Neural progenitor cell (in vitro differentiated cells): ENCODE measurements around the gene SEC63. TPM values are rescaled to one million over a fixed set of nuclear protein-coding genes. Genes with fewer than 3 reads are reported as not detected.
"Not testable (repeated sequence)": the region's sequence is repeated elsewhere in the genome, so short reads cannot be mapped to it uniquely, and the experiment has no call there.

Experiments
- DNase-seq: peaks from one replicate; pipeline ENCODE4 v3.0.0-alpha.2; 2016; ENCODE audit warnings: low spot score
- H2AFZ ChIP-seq: fragments of 200-600 bp; sonication (generic); replicated peaks from 2 replicates; pipeline ENCODE4 v1.6.1; 2016; ENCODE audit warnings: antibody characterized with exemption
- H3F3A ChIP-seq: fragments of 200-600 bp; sonication (generic); 2 replicates; pipeline ENCODE4 v1.6.1; 2016; ENCODE audit warnings: antibody characterized with exemption, low read depth
- H3K27ac ChIP-seq: fragments of 200-600 bp; sonication (generic); 2 replicates; pipeline ENCODE4 v1.5.1; 2016; ENCODE audit warnings: mild to moderate bottlenecking
- H3K27me3 ChIP-seq: fragments of 200-600 bp; sonication (generic); 2 replicates; pipeline ENCODE4 v1.6.1; 2016; ENCODE audit warnings: mild to moderate bottlenecking, moderate library complexity
- H3K36me3 ChIP-seq: fragments of 200-600 bp; sonication (generic); 2 replicates; pipeline ENCODE4 v1.5.1; 2016
- H3K4me1 ChIP-seq: fragments of 200-600 bp; sonication (generic); 2 replicates; pipeline ENCODE4 v1.6.1; 2016; ENCODE audit warnings: mixed run types
- H3K4me2 ChIP-seq: fragments of 200-600 bp; sonication (generic); 2 replicates; pipeline ENCODE4 v1.6.1; 2016
- H3K4me3 ChIP-seq: fragments of 200-600 bp; sonication (generic); 2 replicates; pipeline ENCODE4 v1.5.1; 2016
- H3K79me2 ChIP-seq: fragments of 200-600 bp; sonication (generic); 2 replicates; pipeline ENCODE4 v1.6.1; 2016; ENCODE audit warnings: low read depth
- H3K9ac ChIP-seq: fragments of 200-600 bp; sonication (generic); 2 replicates; pipeline ENCODE4 v1.6.1; 2016
- H3K9me3 ChIP-seq: fragments of 200-600 bp; sonication (generic); 2 replicates; pipeline ENCODE4 v1.5.1; 2016; ENCODE audit warnings: low read depth
- H4K20me1 ChIP-seq: fragments of 200-600 bp; sonication (generic); 2 replicates; pipeline ENCODE4 v1.6.1; 2016; ENCODE audit warnings: low read depth
- H3K27ac Mint-ChIP-seq: 3 replicates; pipeline ENCODE4 v1.8.0; 2021; ENCODE audit warnings: mixed read lengths
- H3K27me3 Mint-ChIP-seq: 2 replicates; pipeline ENCODE4 v1.8.0; 2022; ENCODE audit warnings: low read depth, mild to moderate bottlenecking, inconsistent platforms, moderate library complexity, mixed read lengths; ENCODE audit not compliant: insufficient read depth
- H3K36me3 Mint-ChIP-seq: 3 replicates; pipeline ENCODE4 v1.8.0; 2021; ENCODE audit warnings: mixed read lengths
- H3K4me1 Mint-ChIP-seq: 3 replicates; pipeline ENCODE4 v1.8.0; 2021; ENCODE audit warnings: mixed read lengths
- H3K4me3 Mint-ChIP-seq: 3 replicates; pipeline ENCODE4 v1.8.0; 2021; ENCODE audit warnings: mild to moderate bottlenecking, moderate library complexity, mixed read lengths
- H3K9me3 Mint-ChIP-seq: 3 replicates; pipeline ENCODE4 v1.8.0; 2020; ENCODE audit warnings: mixed read lengths
- CTCF ChIP-seq: fragments of 200-600 bp; sonication (generic); IDR thresholded peaks from 2 replicates; pipeline ENCODE4 v1.5.1; 2017; ENCODE audit warnings: antibody characterized with exemption, mild to moderate bottlenecking
- EZH2 ChIP-seq: fragments of 200-600 bp; sonication (generic); IDR thresholded peaks from 2 replicates; pipeline ENCODE4 v1.6.1; 2017; ENCODE audit warnings: antibody characterized with exemption, mild to moderate bottlenecking, moderate library complexity
- EZH2phosphoT487 ChIP-seq: fragments of 200-600 bp; sonication (generic); IDR thresholded peaks from 2 replicates; pipeline ENCODE4 v1.6.1; 2017; ENCODE audit warnings: antibody characterized with exemption
- total RNA-seq: library from RNA; depleted of rRNA; stranded (reverse); fragments of >200 nt; gene quantifications from 2 replicates; pipeline ENCODE4 v1.2.3, GENCODE V29; 2015; ENCODE audit warnings: low replicate concordance

SEC63 gene
- total RNA-seq, 1 donor from 2014 or later, result 20.7 TPM

GRCh38 chr6:107879941-107880340 lies 78.1 kb downstream of the SEC63 start:
- H3K27ac ChIP-seq, result no peak overlapping the region
- TF ChIP-seq EZH2 (no peak), CTCF (no peak), EZH2phosphoT487 (no peak)
- Mint-ChIP-seq H3K27ac (no peak overlapping the region), H3K4me1 (no peaks in the 10 kb centered on the region), H3K4me3 (no peak overlapping the region), H3K27me3 (peaks cover 2% of the 10 kb centered on the region), H3K9me3 (no peaks in the 10 kb centered on the region), H3K36me3 (peaks cover 23% of the 10 kb centered on the region)
- no peak overlapping the region for H3K4me2 ChIP-seq
- no peaks in the 10 kb centered on the region for H4K20me1 ChIP-seq
- no peaks in the 10 kb centered on the region for H3F3A ChIP-seq
- no peaks in the 10 kb centered on the region for H3K79me2 ChIP-seq
- H3K4me1 ChIP-seq, result no peaks in the 10 kb centered on the region
- peaks cover 6% of the 10 kb centered on the region for H3K36me3 ChIP-seq
- no peaks in the 10 kb centered on the region for H3K27me3 ChIP-seq
- no peak overlapping the region for H3K9ac ChIP-seq
- no peak for DNase-seq
- no peak overlapping the region for H2AFZ ChIP-seq
- no peaks in the 10 kb centered on the region for H3K9me3 ChIP-seq
- H3K4me3 ChIP-seq, result no peak overlapping the region

GRCh38 chr6:107877968-107878367 lies 80.0 kb downstream of the SEC63 start:
- peaks cover 6% of the 10 kb centered on the region for H3K36me3 ChIP-seq
- no peaks in the 10 kb centered on the region for H4K20me1 ChIP-seq
- no peak for DNase-seq
- Mint-ChIP-seq H3K4me3 (no peak overlapping the region), H3K4me1 (no peaks in the 10 kb centered on the region), H3K27me3 (no peaks in the 10 kb centered on the region), H3K27ac (no peak overlapping the region), H3K36me3 (peaks cover 28% of the 10 kb centered on the region), H3K9me3 (no peaks in the 10 kb centered on the region)
- H2AFZ ChIP-seq, result no peak overlapping the region
- H3F3A ChIP-seq, result no peaks in the 10 kb centered on the region
- no peak overlapping the region for H3K27ac ChIP-seq
- no peak overlapping the region for H3K4me2 ChIP-seq
- H3K9ac ChIP-seq, result no peak overlapping the region
- H3K27me3 ChIP-seq, result no peaks in the 10 kb centered on the region
- no peaks in the 10 kb centered on the region for H3K79me2 ChIP-seq
- no peak overlapping the region for H3K4me3 ChIP-seq
- TF ChIP-seq EZH2phosphoT487, result no peak
- TF ChIP-seq CTCF, result no peak
- TF ChIP-seq EZH2, result no peak
- H3K4me1 ChIP-seq, result no peaks in the 10 kb centered on the region
- H3K9me3 ChIP-seq, result no peaks in the 10 kb centered on the region

GRCh38 chr6:107871976-107872375 lies 86.0 kb downstream of the SEC63 start:
- H2AFZ ChIP-seq, result no peak overlapping the region
- no peak overlapping the region for H3K4me2 ChIP-seq
- H3K27me3 ChIP-seq, result no peaks in the 10 kb centered on the region
- no peak overlapping the region for H3K9ac ChIP-seq
- no peaks in the 10 kb centered on the region for H4K20me1 ChIP-seq
- Mint-ChIP-seq H3K9me3 (no peaks in the 10 kb centered on the region), H3K27ac (no peak overlapping the region), H3K36me3 (peaks cover 27% of the 10 kb centered on the region), H3K4me1 (peaks cover 26% of the 10 kb centered on the region), H3K27me3 (no peaks in the 10 kb centered on the region), H3K4me3 (no peak overlapping the region)
- no peaks in the 10 kb centered on the region for H3K79me2 ChIP-seq
- no peak for TF ChIP-seq CTCF
- no peak for TF ChIP-seq EZH2phosphoT487
- no peak for TF ChIP-seq EZH2
- peaks cover 21% of the 10 kb centered on the region for H3K4me1 ChIP-seq
- H3K27ac ChIP-seq, result no peak overlapping the region
- no peaks in the 10 kb centered on the region for H3K9me3 ChIP-seq
- H3K36me3 ChIP-seq, result peaks cover 13% of the 10 kb centered on the region
- no peak for DNase-seq
- no peak overlapping the region for H3K4me3 ChIP-seq
- peaks cover 29% of the 10 kb centered on the region for H3F3A ChIP-seq

- H4K20me1 ChIP-seq, H3K4me3 Mint-ChIP-seq, H3K27ac Mint-ChIP-seq, H2AFZ ChIP-seq, H3K27me3 ChIP-seq, H3K27ac ChIP-seq, H3K27me3 Mint-ChIP-seq, H3K9ac ChIP-seq, H3K9me3 ChIP-seq, H3K4me3 ChIP-seq, DNase-seq, H3K4me2 ChIP-seq, H3K79me2 ChIP-seq, H3K9me3 Mint-ChIP-seq: not testable (repeated sequence)
- H3K36me3 ChIP-seq, result peaks cover 13% of the 10 kb centered on the region
- peaks cover 21% of the 10 kb centered on the region for H3K4me1 ChIP-seq
- H3F3A ChIP-seq, result peaks cover 29% of the 10 kb centered on the region
- Mint-ChIP-seq H3K36me3 (peaks cover 27% of the 10 kb centered on the region), H3K4me1 (peaks cover 26% of the 10 kb centered on the region)
Measured at GRCh38 chr6:107871512-107871911, 86.5 kb downstream of the SEC63 start.
